GM19468 (cell line): ENCODE data around the gene HMCN1.
"Not testable (repeated sequence)": the region's sequence is repeated elsewhere in the genome, so short reads cannot be mapped to it uniquely, and the experiment has no call there.

Experiments used
- ATAC-seq: cut with Tn5 transposase; IDR thresholded peaks from one replicate; pipeline ENCODE4 v1.9.1; 2021; ENCODE audit warnings: mild to moderate bottlenecking, moderate library complexity, moderate number of reproducible peaks; ENCODE audit not compliant: unreplicated experiment; ENCODE audit errors: extremely low read depth

Gene HMCN1

DNA sequence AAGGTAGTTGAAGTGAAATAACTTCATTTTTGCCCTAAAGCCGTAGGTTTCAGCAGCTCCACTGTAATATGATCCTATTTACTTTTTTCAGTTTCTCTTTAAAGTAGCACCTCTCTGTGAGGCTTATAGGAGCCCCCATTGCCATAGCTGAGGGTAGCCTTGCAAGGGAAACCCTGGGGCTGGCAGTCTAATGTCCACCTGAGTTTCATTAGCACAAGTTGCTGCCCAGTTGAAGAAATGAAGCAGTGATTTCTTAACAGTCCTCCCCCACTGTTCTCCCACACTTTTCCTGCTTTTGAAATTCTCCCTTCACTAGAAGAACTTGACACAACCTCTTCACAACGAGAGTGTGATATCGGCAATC is 1.5 kb downstream of the HMCN1 start:
- no peak for ATAC-seq

DNA sequence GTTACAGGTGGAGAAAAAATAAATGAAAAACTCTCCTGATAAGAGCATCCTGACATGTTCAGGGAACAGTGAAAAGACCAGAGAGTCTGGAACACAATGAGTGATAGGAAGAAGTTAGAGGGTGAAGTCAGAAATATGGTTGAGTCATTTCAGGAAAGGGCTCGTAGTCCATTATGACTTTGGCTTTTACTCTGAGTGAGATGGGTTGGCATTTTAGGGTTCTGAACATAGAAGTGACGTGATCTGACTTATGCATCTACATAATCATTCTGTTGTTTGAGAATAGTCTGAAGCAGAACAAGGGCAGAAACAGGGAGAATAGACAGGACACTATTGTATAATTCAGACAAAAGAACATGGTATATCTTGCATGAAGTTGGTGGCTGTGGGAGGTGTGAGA is 5.8 kb downstream of the HMCN1 start:
- ATAC-seq = no peak

DNA sequence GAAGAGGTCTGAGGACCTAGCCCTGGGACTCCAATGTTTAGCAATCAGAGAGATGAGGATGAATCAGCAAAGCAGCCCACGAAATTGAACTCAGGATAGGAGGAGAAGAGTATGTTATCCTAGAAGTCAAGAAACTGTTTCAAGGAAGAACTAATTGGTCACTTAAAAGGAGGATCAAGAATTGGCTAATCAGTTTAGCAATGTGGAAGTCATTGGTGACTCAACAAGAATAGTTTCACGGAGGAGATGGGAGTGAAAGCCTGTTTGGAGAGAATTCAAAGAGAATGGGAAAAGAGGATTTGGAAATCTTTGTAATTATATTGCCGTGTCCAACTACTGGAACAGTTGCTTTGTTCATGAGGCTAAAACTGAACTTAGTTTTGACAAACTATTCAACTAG is 7.4 kb downstream of the HMCN1 start:
- no peak for ATAC-seq

DNA sequence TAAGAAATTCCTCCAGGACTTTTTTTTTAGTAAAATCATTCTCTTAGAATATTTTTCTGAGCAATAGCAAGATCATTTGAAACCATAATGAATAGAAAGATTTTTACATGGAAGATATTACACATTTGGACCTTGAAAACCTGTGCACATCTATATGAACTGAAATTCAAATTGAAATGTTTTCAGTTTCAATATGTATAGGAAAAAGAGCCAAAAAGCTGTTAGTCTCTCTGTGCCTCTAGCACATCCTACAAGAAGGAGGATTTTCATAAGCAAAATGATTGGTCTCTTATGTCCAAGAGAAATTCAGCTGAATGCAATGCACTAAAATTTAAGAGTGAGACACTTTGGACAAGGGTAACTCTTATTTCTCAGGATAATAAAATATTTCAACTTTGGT is 8.2 kb downstream of the HMCN1 start:
- no peak for ATAC-seq

DNA sequence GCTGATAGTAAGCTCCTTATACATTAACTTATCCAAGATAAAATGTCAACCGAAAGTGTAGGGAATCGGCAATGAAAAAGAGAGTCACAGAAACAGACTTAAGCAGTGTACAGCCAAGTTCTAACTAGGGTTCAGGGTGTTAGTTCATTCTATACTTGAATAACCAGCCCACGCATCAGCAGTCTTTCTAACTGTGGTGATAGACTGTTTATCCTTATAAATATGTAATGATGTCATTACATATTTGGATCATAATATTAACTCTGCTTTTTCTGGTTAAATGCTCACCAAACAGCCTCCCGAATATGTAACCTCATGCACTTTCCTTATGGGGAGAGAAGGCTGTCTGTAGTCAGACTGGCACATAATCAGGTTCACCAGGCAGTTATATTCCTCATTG is 11.0 kb downstream of the HMCN1 start:
- ATAC-seq = no peak

DNA sequence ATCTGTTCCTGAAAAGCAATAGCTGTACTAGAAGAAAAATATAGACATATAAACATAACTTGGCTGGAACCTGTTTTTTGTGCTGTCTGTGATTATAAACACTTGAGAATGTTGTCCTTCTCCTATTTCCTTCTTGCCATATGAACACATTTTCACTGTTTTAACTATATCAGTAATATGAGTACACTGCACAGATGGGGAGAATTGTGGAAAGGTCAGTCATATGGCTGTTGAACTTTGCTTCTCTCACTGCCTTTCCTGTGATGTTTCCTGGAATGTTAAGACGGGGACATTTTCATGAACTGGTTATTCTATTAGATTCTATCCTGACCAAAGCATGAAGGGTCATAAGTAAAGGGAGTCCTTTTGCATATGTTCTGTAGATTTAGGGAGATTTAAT is 24.9 kb downstream of the HMCN1 start:
- ATAC-seq = no peak

DNA sequence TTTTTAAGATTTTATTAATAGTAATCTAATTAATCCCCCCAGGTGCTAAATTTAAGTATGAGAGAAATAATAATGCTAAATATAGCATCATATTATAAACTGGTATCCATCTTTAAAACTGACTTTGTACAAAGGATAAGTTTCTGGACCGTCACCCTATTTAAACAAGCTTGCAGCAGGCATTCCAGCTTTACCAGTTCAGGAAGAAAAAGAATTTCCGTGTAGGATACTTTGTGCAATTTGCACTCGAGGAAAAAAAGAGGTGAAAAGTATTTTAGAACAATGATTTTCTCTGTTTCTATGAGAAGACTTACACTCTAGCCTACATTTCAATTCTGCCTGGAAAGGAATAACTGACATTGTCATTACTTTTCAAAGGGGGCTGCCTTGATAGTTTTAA is 27.6 kb downstream of the HMCN1 start:
- no peak for ATAC-seq

DNA sequence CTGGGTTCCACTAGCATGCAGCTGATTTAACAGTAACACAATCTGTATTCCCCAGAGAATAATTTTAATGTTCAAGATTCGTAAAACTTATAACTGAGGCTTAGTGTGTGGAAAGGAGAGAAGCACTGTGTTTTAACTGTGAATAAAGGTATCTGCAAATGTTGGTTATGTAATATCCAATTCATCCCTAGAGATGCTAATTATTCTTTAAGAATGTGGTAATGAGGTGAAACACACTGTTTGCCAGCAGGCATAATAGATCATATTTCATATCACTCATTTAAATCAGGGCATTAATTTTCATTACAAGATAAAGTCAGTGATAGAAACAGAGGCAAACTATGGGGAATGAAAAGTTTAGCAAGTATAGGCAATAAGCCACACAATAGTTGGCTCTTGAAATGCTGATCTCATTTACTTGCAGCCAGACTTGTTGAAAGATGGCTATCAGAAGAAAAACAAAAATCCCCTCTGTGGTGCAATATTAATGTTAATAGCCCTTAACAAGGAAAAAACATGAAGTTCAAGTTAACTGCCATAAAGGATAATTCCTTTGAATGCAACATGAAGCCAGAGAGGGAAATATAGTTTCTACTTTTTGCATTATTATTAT is 33.4 kb downstream of the HMCN1 start:
- no peak for ATAC-seq

DNA sequence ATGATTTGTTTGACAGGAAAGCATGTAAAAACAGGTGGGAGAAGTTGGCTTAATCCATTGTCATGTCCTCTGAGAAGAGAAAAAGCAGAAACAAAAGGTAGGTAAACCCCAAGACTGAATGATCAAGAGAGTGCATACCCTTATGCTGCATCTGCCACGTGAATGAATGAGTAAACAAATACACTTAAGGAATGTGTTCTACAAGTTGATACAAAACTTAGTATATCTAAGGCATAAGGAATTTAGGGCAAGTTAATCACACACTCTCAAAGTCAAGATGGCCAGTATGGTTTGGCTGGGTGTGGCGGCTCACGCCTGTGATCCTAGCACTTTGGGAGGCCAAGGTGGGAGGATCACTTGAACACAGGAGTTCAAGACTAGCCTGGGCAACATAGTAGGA is 34.2 kb downstream of the HMCN1 start:
- no peak for ATAC-seq

DNA sequence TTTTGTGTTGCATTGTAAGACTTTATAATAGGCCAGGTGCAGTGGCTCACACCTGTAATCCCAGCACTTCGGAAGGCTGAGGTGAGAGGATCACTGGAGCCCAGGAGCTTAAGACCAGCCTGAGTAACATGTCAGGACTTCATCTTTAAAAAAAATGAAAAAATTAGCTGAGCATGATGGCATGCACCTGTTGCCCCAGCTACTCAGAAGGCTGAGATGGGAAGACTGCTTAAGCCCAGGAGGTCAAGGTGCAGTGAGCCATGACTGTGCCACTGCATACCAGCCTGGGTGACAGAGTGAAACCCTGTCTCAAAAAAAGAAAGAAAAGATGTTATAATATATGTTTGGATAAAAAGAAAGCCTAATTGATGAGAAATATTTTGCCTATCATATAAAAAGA is 34.9 kb downstream of the HMCN1 start:
- no peak for ATAC-seq

DNA sequence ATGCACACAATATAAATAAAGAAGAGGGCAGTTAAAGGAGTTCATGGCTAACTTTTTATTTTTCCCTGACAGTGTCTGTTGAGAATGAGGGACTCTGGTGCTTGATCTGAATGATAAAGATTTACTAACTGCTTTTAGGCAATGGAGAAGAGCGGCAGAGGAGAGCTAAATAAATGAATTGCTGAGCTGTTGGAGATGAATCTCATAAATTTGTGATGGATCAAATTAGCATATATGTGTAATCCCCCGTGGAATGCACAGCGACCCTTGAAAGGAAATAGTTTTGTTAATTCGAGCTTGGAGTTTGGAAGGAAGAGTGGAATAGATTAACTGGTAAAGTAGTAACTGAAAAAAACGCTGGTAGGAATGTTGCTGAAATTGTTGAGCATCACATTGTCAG is 40.2 kb downstream of the HMCN1 start:
- no peak for ATAC-seq

DNA sequence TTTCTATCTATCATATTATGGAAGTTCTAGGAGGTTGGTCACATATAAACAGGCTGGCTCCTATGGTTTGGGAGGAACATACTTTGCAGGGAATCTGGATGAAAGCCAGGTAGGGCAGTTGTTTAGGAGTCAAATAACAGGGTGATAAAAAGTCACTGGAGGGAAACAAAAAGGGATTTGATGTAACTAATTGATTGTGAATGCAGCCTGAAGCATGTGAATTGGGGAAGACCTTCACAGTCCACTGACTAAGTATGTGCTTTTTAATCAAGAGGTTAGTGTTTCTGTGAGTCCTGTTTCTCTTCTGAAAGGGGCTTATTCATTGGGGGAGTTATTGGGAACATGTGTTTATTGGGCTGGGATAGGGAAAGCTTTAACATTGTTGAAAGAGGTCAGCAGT is 41.3 kb downstream of the HMCN1 start:
- ATAC-seq = no peak

DNA sequence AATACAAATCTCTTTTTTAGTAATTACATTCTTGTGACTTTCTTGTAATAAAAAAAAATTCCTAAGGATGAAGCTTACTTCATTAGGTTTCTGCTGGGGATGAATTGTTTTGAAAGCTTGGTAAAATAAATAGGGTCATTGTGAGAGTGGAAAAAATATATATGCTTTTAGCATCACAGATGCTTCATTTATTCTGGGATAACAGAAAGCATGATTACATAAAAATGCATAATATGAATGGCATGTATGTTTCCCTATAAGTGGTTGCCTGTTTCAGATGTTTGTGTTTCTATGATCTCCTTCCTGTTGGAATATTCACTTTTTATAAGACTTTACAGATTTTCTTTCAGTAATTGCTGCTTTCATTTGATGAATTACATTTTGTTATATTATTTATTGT is 42.3 kb downstream of the HMCN1 start:
- no peak for ATAC-seq

DNA sequence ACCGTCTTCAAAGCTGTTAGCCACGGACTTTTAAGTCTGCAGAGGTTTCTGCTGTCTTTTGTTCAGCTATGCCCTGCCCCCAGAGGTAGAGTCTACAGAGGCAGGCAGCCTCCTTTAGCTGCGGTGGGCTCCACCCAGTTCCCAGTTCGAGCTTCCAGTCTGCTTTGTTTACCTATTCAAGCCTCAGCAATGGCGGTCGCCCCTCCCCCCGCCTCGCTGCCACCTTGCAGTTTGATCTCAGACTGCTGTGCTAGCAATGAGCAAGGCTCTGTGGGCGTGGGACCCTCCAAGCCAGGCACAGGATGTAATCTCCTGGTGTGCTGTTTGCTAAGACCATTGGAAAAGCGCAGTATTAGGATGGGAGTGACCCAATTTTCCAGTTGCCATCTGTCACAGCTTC is 49.7 kb downstream of the HMCN1 start:
- not testable (repeated sequence) for ATAC-seq

DNA sequence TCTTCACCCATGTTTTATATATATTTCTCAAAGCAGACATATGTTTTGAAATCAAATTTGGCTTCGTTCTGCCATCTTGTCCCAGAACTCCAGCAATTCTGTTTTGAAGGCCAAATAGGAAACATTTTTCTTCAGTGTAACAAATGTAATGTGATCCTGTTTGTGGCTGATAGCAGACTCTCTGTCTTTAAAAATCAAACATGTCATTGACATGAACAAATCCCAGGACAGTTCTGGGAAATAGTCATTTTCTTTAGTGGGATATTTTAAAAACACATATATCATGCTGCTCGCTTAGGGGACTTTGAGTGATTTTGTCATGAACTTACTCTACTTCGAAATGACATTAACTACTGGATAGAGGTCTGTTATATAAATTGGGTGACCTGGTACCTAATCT is 51.4 kb downstream of the HMCN1 start:
- no peak for ATAC-seq

DNA sequence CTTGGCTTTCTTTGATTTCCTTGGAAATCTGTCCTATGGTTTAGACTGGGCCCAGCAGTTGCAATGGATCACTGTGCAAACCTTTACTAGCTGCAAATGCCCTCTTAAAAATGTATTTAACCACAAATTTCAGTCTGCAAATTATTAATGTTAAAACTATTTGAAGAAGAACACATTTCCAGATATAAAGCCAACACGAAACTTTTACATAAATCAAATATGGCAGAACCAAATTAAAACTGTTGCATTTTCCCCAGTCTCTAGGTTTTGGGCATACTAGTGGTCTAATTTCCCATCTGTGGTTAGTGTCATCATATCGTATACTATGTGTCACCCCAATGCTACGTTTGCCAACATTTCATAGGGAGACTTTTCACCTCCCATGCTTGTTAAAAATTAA is 52.3 kb downstream of the HMCN1 start:
- ATAC-seq = no peak

DNA sequence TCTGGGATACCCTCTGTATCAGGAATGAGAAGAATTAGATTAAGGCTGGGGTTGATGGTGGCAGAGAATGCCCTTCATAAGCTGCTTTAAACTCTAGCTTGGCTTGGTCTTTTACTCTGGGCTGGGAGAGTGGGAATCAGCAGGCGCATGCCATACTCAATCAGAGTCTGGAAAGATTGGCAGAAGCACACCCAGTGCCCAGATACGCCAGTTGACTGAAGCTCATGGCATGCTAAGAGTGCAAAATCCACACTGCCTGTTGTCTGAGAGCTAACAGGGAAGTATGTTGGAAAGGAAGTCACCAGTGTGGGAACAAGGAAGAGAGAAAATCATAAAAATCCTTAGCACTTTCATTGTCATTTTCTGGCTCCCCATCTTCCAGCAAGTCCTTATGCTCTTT is 53.0 kb downstream of the HMCN1 start:
- no peak for ATAC-seq

DNA sequence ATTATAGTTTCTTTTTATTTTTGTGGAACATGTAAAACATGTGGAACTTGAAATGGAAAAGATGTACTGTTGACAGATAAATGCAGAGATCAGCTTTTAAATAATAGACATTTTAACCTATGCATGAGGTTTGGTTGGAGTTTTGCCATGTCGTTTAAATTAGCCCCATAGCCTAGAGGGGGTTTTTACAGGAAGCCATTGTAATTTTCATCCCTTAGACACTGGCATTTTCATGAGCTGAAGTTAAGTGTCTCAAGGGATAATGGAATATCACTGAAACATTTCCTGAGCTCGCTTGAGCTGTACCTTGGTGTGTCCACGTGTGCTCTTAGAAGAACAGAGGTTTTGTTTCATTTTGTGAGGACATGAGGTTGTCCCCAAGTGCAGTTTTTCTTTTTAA is 54.2 kb downstream of the HMCN1 start:
- no peak for ATAC-seq

DNA sequence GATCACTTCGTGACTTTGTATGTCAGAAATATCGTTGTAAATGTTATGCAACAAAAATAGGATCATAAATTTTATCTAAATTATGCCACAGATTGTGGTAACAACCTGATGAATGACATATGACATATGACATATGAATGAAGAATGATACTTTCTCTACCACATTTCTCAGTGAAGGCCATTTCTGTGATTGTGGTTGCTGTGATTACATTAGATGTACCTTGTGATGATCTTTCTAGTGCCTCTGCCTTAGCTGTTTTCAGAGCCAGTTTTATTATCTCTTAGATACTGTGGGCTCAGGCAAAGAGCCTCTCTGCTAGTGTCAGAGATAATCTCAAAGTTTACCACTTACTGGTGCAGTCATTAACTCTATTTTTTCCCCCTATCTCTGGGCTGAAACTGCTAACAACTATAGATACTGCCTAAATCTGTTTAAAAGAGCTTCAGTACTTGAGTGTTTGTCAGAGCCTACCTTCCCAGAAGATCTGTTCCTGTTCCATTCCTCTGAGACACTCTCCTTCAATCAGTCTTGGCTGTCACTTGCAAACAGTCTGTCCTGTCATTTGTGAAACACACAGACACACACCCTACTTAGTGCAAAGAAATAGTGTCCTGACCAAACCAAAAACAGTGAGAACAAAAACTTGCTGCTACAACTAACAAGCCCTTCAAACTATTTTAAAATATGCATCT is 55.5 kb downstream of the HMCN1 start:
- no peak for ATAC-seq

DNA sequence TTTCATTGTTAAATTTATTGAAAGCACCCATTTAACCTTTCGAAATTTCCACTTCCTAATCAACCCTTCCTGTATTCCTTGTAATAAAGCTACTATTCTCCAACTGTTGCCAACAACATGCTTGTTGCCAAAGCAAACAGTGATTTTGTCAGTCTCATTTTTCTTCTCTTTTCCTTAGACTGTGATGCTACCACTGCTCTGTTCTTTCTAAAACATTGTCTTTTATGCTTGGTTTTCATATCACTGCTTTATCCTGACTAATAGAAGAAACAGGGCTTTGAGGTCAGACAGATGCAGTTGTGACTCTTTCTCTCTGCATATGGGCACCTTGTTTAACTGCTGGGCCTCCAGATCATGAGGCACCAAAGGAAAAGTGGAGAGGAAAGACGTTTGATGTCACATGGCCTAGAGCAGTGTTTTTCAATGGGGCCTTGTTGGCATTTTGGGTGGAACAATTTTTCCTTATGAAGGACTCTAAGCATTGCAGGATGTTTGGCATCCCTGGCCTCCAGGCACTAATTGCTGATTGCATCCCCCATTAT is 56.1 kb downstream of the HMCN1 start:
- no peak for ATAC-seq

DNA sequence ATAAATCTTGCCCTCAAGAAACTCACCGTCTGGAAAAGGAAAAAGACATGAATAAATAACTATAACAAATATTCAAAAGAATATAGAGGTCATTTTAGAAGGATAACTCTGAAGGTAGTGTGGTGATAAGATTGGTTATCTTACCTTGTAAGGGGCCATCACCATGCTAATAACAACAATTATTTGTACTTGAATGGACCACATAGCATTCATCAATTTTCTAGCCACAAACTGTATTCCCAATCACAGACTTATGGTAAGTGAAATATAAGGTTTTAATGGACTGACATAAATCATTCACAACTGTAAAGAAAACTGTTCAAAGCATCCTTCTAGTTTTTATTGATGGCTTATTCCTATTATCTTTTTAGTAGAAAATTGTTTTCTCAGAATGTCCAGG is 57.8 kb downstream of the HMCN1 start:
- no peak for ATAC-seq

DNA sequence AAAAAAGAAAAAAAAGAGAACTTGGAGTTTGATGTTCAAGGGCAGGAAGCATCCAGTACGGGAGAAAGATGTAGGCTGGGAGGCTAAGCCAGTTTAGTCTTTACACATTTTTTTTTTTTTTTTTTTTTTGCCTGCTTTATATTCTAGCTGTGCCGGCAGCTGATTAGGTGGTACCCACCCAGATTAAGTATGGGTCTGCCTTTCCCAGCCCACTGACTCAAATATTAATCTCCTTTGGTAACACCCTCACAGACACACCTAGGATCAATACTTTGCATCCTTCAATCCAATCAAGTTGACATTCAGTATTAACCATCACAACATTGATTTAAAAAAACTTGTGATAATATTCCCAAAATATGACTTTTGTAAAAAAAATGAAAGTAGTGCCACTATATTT is 60.3 kb downstream of the HMCN1 start:
- not testable (repeated sequence) for ATAC-seq
